HepG2 (cell line): Measurements from ENCODE around the gene CDC20. TPM values are rescaled to one million over a fixed set of nuclear protein-coding genes. Genes with fewer than 3 reads are reported as not detected.
A peak's percentile ranks its signal among the peaks of the same experiment; 100 is the strongest.

Source experiments
- ETV5 ChIP-seq: IDR thresholded peaks from 2 replicates; pipeline ENCODE4 v1.6.1; 2018; ENCODE audit warnings: missing biosample characterization, missing genetic modification reagents, inconsistent platforms, borderline replicate concordance
- FOXA1 ChIP-seq, 2 experiments: fragments of 450-650 bp in 1 of 2; sonication (generic) in 1 of 2; formaldehyde crosslinking in 1 of 2; IDR thresholded peaks; 2 replicates each; pipeline versions ENCODE4 v1.4.0 to v1.6.1; 2016 to 2020; ENCODE audit warnings: missing genetic modification reagents in 1 of 2
- KDM3A ChIP-seq: IDR thresholded peaks from 2 replicates; pipeline ENCODE4 v1.6.1; 2018; ENCODE audit warnings: low read depth, missing compliant biosample characterization
- PHF21A ChIP-seq: sonication (generic); formaldehyde crosslinking; IDR thresholded peaks from 2 replicates; pipeline ENCODE4 v1.5.0; 2020; ENCODE audit warnings: mild to moderate bottlenecking, missing genetic modification reagents
- POLR2AphosphoS2 ChIP-seq: IDR thresholded peaks from 2 replicates; pipeline ENCODE4 v1.6.1; 2011; ENCODE audit warnings: low read depth, low read length, improper control_type of control experiment
- RARA ChIP-seq: IDR thresholded peaks from 2 replicates; pipeline ENCODE4 v1.6.1; 2016; ENCODE audit warnings: missing genetic modification reagents, missing compliant biosample characterization
- REPIN1 ChIP-seq: sonication (generic); formaldehyde crosslinking; IDR thresholded peaks from 2 replicates; pipeline ENCODE4 v1.8.0; 2022; ENCODE audit warnings: missing genetic modification reagents, low read depth, mild to moderate bottlenecking, borderline replicate concordance
- RFXANK ChIP-seq: IDR thresholded peaks from 2 replicates; pipeline ENCODE4 v1.6.1; 2016
- SMAD1 ChIP-seq: sonication (generic); formaldehyde crosslinking; IDR thresholded peaks from 2 replicates; pipeline ENCODE4 v1.4.0; 2020; ENCODE audit warnings: missing genetic modification reagents, low read depth, mild to moderate bottlenecking, borderline replicate concordance
- ZNF224 ChIP-seq: sonication (generic); formaldehyde crosslinking; IDR thresholded peaks from 2 replicates; pipeline ENCODE4 v1.5.0; 2020; ENCODE audit warnings: mild to moderate bottlenecking, missing genetic modification reagents
- ZNF367 ChIP-seq: sonication (generic); formaldehyde crosslinking; IDR thresholded peaks from 2 replicates; pipeline ENCODE4 v1.4.0; 2020; ENCODE audit warnings: missing genetic modification reagents, borderline replicate concordance
- ZNF501 ChIP-seq: sonication (generic); formaldehyde crosslinking; IDR thresholded peaks from 2 replicates; pipeline ENCODE4 v1.5.1; 2020; ENCODE audit warnings: mild to moderate bottlenecking, moderate library complexity, missing genetic modification reagents
- ZNF678 ChIP-seq: sonication (generic); formaldehyde crosslinking; IDR thresholded peaks from 2 replicates; pipeline ENCODE4 v1.4.0; 2020; ENCODE audit warnings: mild to moderate bottlenecking, missing genetic modification reagents
- ZNF747 ChIP-seq: sonication (generic); formaldehyde crosslinking; IDR thresholded peaks from 2 replicates; pipeline ENCODE4 v1.8.1; 2023; ENCODE audit warnings: missing genetic modification reagents, mild to moderate bottlenecking, borderline replicate concordance
- ZSCAN25 ChIP-seq: sonication (generic); formaldehyde crosslinking; IDR thresholded peaks from 2 replicates; pipeline ENCODE4 v1.8.0; 2022; ENCODE audit warnings: mild to moderate bottlenecking, missing genetic modification reagents
- polyA plus RNA-seq, 8 experiments: library from polyadenylated mRNA; depleted of rRNA in 3 of 8; stranded (reverse) in 7 of 8; unstranded in 1 of 8; fragments of >200 nt; fragmentation: Illumina TruSeq in 4 of 8; extraction: Trizol in 4 of 8; gene quantifications; 2 replicates each; pipeline versions ENCODE4 v1.2.1 to v1.2.3, GENCODE V29; 2011 to 2016; ENCODE audit warnings: low read depth in 4 of 8, missing spikeins in 1 of 8, mixed read lengths in 1 of 8; ENCODE audit not compliant: insufficient read depth in 1 of 8
- total RNA-seq, 5 experiments: library from RNA; depleted of rRNA; stranded (reverse); fragments of >200 nt; fragmentation: Illumina TruSeq; extraction: Trizol; gene quantifications; 2 replicates each; pipeline ENCODE4 v1.2.3, GENCODE V29; 2016; ENCODE audit warnings: low read depth in 1 of 5
- TF ChIP-seq, protein P1 (sequence below): sonication (generic); formaldehyde crosslinking; IDR thresholded peaks from 2 replicates; pipeline ENCODE4 v1.5.0; 2020; ENCODE audit warnings: mild to moderate bottlenecking, missing genetic modification reagents
- TF ChIP-seq, protein P2 (sequence below): IDR thresholded peaks from 2 replicates; pipeline ENCODE4 v1.4.0; 2020; ENCODE audit warnings: mild to moderate bottlenecking, missing genetic modification reagents
- TF ChIP-seq, protein P3 (sequence below): IDR thresholded peaks from 2 replicates; pipeline ENCODE4 v1.6.1; 2016; ENCODE audit warnings: mild to moderate bottlenecking
- TF ChIP-seq, protein P4 (sequence below): sonication (generic); formaldehyde crosslinking; conservative IDR thresholded peaks from 2 replicates; pipeline ENCODE4 v1.4.0; 2020; ENCODE audit warnings: missing genetic modification reagents

The CDC20 gene
- total and polyA plus RNA-seq, 2 of the 13 experiments (the other 11 are each of a cell fraction or from before 2014, with no cell fraction given) = 57.9 to 90.0 TPM

DNA sequence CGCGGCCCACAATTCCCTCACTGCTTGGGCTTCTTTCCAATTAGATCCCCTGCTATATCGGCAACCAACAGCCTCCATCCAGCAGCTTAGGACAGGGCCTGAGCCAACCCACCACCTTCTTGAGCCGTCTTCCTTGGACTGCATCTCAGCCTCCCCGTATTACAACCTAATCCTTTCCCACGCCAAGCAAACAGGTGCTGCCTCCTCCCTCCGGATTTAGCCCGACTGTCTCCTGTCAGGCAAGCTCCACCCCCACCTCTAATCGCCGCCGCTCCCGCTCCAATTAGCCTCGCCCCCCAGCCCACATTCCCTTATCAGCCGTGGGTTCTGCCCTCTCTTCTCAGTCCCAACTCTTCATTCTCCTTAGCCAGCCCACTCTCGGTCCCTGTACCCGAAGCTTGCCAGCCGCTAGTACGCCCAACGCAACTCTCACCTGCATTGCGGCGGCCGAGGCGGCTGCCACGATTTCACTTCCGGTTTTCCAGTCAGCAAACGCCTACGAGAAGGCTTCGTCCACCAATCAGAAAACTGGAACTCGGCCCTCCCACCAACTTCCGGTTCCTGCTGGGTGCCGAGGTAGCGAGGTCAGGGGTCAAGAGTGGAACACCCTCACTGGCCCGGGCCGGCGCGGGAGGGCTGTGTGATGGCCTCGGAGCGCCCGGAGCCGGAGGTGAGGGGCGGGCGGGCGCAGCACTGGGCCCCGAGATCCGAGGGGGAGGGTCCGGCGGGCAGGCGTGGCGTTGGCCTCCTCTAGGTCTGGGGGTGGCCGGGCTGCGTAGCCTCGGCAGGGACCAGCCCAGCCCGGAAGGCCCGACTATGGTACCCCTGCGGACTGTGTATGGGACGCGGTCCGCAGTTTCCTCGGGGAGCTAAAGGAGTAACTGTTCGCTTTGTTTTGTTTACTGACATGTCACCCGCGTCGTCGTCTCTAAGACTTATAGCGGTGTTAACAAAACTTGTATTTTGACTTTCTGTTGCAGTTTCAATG, 30.8 kb downstream of the CDC20 start, which contains the start of the genes MED8 and SZT2 (continued):
- no peak for TF ChIP-seq POLR2AphosphoS2
- no peak; the same call in 1 of the 2 replicates for TF ChIP-seq ETV5 (CRISPR knock-in tag)
- TF ChIP-seq ZNF747 (CRISPR knock-in tag) = peak; percentile 64
- peak; percentile 90 for TF ChIP-seq REPIN1 (CRISPR knock-in tag)
- peak; percentile 84 for TF ChIP-seq ZNF501 (CRISPR knock-in tag)
- TF ChIP-seq, protein P1, sequence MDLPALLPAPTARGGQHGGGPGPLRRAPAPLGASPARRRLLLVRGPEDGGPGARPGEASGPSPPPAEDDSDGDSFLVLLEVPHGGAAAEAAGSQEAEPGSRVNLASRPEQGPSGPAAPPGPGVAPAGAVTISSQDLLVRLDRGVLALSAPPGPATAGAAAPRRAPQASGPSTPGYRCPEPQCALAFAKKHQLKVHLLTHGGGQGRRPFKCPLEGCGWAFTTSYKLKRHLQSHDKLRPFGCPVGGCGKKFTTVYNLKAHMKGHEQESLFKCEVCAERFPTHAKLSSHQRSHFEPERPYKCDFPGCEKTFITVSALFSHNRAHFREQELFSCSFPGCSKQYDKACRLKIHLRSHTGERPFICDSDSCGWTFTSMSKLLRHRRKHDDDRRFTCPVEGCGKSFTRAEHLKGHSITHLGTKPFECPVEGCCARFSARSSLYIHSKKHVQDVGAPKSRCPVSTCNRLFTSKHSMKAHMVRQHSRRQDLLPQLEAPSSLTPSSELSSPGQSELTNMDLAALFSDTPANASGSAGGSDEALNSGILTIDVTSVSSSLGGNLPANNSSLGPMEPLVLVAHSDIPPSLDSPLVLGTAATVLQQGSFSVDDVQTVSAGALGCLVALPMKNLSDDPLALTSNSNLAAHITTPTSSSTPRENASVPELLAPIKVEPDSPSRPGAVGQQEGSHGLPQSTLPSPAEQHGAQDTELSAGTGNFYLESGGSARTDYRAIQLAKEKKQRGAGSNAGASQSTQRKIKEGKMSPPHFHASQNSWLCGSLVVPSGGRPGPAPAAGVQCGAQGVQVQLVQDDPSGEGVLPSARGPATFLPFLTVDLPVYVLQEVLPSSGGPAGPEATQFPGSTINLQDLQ = no peak; the same call in 1 of the 2 replicates
- 0 out of 2 replicates have a peak, but pooled peaks have one; percentile 66 for TF ChIP-seq ZNF678 (CRISPR knock-in tag)
- TF ChIP-seq SMAD1 (CRISPR knock-in tag) = no peak
- TF ChIP-seq ZNF367 (CRISPR knock-in tag) = no peak
- peak; percentile 77 for TF ChIP-seq RARA (CRISPR knock-in tag)
- TF ChIP-seq, protein P2, sequence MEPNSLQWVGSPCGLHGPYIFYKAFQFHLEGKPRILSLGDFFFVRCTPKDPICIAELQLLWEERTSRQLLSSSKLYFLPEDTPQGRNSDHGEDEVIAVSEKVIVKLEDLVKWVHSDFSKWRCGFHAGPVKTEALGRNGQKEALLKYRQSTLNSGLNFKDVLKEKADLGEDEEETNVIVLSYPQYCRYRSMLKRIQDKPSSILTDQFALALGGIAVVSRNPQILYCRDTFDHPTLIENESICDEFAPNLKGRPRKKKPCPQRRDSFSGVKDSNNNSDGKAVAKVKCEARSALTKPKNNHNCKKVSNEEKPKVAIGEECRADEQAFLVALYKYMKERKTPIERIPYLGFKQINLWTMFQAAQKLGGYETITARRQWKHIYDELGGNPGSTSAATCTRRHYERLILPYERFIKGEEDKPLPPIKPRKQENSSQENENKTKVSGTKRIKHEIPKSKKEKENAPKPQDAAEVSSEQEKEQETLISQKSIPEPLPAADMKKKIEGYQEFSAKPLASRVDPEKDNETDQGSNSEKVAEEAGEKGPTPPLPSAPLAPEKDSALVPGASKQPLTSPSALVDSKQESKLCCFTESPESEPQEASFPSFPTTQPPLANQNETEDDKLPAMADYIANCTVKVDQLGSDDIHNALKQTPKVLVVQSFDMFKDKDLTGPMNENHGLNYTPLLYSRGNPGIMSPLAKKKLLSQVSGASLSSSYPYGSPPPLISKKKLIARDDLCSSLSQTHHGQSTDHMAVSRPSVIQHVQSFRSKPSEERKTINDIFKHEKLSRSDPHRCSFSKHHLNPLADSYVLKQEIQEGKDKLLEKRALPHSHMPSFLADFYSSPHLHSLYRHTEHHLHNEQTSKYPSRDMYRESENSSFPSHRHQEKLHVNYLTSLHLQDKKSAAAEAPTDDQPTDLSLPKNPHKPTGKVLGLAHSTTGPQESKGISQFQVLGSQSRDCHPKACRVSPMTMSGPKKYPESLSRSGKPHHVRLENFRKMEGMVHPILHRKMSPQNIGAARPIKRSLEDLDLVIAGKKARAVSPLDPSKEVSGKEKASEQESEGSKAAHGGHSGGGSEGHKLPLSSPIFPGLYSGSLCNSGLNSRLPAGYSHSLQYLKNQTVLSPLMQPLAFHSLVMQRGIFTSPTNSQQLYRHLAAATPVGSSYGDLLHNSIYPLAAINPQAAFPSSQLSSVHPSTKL (CRISPR knock-in tag) = peak; percentile 47
- peak; percentile 60; the same call in 1 of the 2 replicates for TF ChIP-seq KDM3A
- TF ChIP-seq, protein P3, sequence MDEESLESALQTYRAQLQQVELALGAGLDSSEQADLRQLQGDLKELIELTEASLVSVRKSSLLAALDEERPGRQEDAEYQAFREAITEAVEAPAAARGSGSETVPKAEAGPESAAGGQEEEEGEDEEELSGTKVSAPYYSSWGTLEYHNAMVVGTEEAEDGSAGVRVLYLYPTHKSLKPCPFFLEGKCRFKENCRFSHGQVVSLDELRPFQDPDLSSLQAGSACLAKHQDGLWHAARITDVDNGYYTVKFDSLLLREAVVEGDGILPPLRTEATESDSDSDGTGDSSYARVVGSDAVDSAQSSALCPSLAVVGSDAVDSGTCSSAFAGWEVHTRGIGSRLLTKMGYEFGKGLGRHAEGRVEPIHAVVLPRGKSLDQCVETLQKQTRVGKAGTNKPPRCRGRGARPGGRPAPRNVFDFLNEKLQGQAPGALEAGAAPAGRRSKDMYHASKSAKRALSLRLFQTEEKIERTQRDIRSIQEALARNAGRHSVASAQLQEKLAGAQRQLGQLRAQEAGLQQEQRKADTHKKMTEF (CRISPR knock-in tag) = peak; percentile 72
- TF ChIP-seq ZNF224 = 0 out of 2 replicates have a peak, but pooled peaks have one; percentile 90
- no peak for TF ChIP-seq FOXA1 (IDR thresholded peaks at IDR 0.05)
- no peak for TF ChIP-seq FOXA1 (CRISPR knock-in tag; IDR thresholded peaks at IDR 0.05)
- TF ChIP-seq, protein P4, sequence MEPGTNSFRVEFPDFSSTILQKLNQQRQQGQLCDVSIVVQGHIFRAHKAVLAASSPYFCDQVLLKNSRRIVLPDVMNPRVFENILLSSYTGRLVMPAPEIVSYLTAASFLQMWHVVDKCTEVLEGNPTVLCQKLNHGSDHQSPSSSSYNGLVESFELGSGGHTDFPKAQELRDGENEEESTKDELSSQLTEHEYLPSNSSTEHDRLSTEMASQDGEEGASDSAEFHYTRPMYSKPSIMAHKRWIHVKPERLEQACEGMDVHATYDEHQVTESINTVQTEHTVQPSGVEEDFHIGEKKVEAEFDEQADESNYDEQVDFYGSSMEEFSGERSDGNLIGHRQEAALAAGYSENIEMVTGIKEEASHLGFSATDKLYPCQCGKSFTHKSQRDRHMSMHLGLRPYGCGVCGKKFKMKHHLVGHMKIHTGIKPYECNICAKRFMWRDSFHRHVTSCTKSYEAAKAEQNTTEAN (CRISPR knock-in tag) = peak; percentile 59; the same call in 1 of the 2 replicates
- TF ChIP-seq ZSCAN25 = peak; percentile 32; the same call in 1 of the 2 replicates
- peak; percentile 41; the same call in 1 of the 2 replicates for TF ChIP-seq RFXANK
- TF ChIP-seq PHF21A = peak; percentile 94
